ENCODE data around the gene LPO.

GRCh38 chr17:58252141-58252540 is 13.8 kb downstream of the LPO start:
- TF ChIP-seq CTCF (IDR thresholded peaks at IDR 0.05; ENCODE audit: low read length) (no peak), EZH2 (optimal IDR thresholded peaks at IDR 0.05; ENCODE audit: low read depth, low read length) (no peak)

All from MM.1S (cell line).